ENCODE results near the gene CSPG5. TPM values are rescaled to one million over a fixed set of nuclear protein-coding genes. Genes with fewer than 3 reads are reported as not detected.

Gene CSPG5
- polyA plus RNA-seq, 1 donor = 2.3 TPM

DNA sequence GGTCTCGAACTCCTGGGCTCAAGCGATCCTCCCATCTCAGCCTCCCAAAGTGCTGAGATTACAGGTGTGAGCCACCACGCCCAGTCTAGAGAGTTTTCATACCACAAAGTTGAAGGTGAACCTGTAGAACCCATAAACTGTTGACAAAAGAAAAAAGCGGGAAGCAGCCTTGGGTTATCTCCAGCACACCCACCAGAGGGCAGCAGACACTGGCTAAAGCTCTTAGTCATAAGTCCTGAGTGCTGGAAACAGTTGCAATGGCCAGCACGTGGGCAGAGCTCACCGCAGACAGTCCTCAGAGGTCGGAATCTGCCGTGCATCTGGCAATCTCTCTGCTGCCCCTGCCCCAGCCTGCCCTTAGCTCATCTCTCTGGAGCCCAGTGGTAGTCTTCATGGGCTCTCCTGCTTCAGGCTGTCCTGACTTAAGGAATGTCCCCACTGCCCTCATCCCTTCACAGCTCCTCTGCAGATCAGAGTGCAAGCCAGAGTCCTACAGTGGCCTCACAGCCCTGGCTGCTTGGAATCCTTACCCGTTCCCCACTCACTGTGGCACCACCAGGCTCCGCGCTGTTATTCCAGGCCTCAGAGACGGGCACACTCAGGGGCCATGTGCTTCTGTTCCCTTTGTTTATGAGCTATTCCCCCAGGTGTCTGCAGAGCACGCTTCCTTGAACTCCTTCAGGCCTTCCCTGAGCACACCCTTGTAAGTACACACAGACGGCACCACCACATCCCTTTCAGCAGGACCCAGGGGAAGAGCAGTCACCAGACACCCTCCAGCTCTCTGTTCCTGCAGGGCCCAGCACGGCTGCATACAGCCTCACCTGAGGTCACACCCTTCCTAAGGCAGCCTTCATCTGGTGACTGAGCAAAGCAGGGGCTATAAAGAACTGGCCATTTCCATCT lies 56.3 kb downstream of the CSPG5 start:
- Histone ChIP-seq H3K9me3 (ENCODE audit: control insufficient read depth, low read depth, low read length) (no peaks in the 10 kb centered on the region), H3K4me1 (ENCODE audit: control insufficient read depth, insufficient read depth, low read length) (no peaks in the 10 kb centered on the region), H3K36me3 (ENCODE audit: control insufficient read depth, insufficient read depth, low read length) (no peaks in the 10 kb centered on the region), H3K27ac (ENCODE audit: low read length) (no peak overlapping the region), H3K4me3 (ENCODE audit: low read length) (no peak overlapping the region), H3K27me3 (ENCODE audit: control insufficient read depth, insufficient read depth, low read length) (no peaks in the 10 kb centered on the region)
- WGBS (ENCODE audit: insufficient coverage, low lambda C conversion rate) = no CpG with 5 or more reads among the region's 15 CpGs
- DNase-seq = peak; percentile 83

DNA sequence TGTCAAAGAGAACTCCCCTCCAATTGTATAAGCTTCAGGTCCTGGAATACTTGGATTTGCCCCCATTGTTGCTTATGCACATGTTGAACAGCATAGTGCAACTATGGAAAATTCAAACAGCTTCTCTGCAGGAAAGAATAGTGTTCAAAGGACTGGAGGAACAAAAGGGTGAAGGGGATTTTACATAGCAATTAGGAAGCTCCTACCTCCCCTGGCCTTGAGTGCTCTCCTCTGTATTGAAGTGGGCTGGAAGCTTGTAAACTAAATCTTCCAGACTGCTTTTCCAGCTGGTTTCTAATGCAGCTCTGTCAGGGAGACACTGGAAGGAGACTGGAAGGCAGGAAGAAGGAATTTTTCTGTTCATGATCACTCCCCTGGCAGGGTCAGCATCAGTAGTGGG lies 57.9 kb downstream of the CSPG5 start:
- Histone ChIP-seq H3K27me3 (ENCODE audit: control insufficient read depth, insufficient read depth, low read length) (no peaks in the 10 kb centered on the region), H3K4me1 (ENCODE audit: control insufficient read depth, insufficient read depth, low read length) (no peaks in the 10 kb centered on the region), H3K9me3 (ENCODE audit: control insufficient read depth, low read depth, low read length) (no peaks in the 10 kb centered on the region), H3K27ac (ENCODE audit: low read length) (no peak overlapping the region), H3K4me3 (ENCODE audit: low read length) (no peak overlapping the region), H3K36me3 (ENCODE audit: control insufficient read depth, insufficient read depth, low read length) (no peaks in the 10 kb centered on the region)
- DNase-seq = no peak

DNA sequence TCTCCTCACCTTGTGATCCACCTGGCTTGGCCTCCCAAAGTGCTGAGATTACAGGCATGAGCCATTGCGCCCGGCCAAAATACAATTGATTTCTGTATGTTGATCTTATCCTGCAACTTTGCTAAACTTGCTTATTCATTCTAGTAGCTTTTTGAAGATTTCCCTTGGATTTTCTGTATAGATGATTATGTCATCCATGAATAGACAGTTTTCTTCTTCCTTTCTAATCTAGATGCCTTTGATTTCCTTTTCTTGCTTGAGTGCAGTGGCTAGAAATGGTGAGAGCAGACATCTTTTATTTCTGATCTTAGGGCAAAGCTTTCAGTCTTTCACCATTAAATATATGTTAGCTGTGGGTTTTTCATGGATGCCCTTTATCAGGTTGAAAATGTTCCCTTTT lies 60.7 kb downstream of the CSPG5 start:
- H3K4me3 ChIP-seq (ENCODE audit: low read length) = no peak overlapping the region
- H3K4me1 ChIP-seq (ENCODE audit: control insufficient read depth, insufficient read depth, low read length) = no peaks in the 10 kb centered on the region
- H3K27me3 ChIP-seq (ENCODE audit: control insufficient read depth, insufficient read depth, low read length) = no peaks in the 10 kb centered on the region
- no CpG with 5 or more reads among the region's 2 CpGs for WGBS (ENCODE audit: insufficient coverage, low lambda C conversion rate)
- H3K36me3 ChIP-seq (ENCODE audit: control insufficient read depth, insufficient read depth, low read length) = no peaks in the 10 kb centered on the region
- H3K9me3 ChIP-seq (ENCODE audit: control insufficient read depth, low read depth, low read length) = no peaks in the 10 kb centered on the region
- H3K27ac ChIP-seq (ENCODE audit: low read length) = no peak overlapping the region
- no peak for DNase-seq

DNA sequence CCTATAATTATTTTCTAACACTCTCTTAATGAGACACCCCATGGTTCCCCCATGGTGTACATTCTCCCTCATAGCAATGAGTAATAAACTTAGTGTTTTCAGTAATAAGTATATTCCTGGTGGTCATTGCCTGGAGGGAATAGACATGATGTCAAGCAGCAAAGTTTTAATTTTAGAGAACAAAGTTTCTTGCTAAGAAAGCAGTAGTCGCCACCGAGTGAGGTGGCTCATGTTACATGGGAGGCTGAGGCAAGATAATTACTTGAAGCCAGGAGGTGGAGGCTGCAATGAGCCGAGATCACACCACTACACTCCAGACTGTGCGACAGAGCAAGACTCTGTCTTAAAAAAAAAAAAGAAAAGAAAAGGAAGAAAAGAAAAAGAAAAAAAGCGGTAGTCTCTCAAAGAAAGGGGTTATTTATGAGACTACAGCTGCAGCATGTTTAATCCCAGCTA lies 62.8 kb downstream of the CSPG5 start:
- 93% methylated on average over 2 of the region's 5 CpGs for WGBS (ENCODE audit: insufficient coverage, low lambda C conversion rate)
- Histone ChIP-seq H3K27ac (ENCODE audit: low read length) (no peak overlapping the region), H3K27me3 (ENCODE audit: control insufficient read depth, insufficient read depth, low read length) (no peaks in the 10 kb centered on the region), H3K4me3 (ENCODE audit: low read length) (no peak overlapping the region), H3K9me3 (ENCODE audit: control insufficient read depth, low read depth, low read length) (no peaks in the 10 kb centered on the region), H3K4me1 (ENCODE audit: control insufficient read depth, insufficient read depth, low read length) (no peaks in the 10 kb centered on the region), H3K36me3 (ENCODE audit: control insufficient read depth, insufficient read depth, low read length) (peaks cover under 1% of the 10 kb centered on the region)
- DNase-seq = no peak

DNA sequence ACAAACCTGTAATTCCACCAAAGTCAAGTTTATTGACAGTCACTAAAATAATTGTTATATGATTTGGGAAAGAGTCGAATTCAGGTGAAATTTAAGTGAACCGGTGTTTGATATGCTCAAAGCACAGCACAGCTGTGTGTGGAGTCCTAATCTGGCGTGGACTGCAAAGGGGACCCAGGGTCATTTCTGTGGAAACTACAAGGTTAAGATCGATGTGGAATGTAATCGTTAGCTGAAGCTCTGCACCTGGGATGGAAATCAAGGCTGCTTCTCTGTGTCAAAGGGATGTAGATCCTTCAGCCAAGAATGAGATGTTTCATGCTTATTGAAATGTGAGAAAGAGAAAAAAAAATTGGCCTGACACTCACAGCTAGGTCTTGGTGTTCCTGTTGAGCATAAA lies 63.6 kb downstream of the CSPG5 start:
- Histone ChIP-seq H3K9me3 (ENCODE audit: control insufficient read depth, low read depth, low read length) (no peaks in the 10 kb centered on the region), H3K4me1 (ENCODE audit: control insufficient read depth, insufficient read depth, low read length) (no peaks in the 10 kb centered on the region), H3K36me3 (ENCODE audit: control insufficient read depth, insufficient read depth, low read length) (peaks cover 8% of the 10 kb centered on the region), H3K27me3 (ENCODE audit: control insufficient read depth, insufficient read depth, low read length) (no peaks in the 10 kb centered on the region), H3K4me3 (ENCODE audit: low read length) (no peak overlapping the region), H3K27ac (ENCODE audit: low read length) (no peak overlapping the region)
- WGBS (ENCODE audit: insufficient coverage, low lambda C conversion rate) = no CpG with 5 or more reads among the region's 5 CpGs
- no peak for DNase-seq

DNA sequence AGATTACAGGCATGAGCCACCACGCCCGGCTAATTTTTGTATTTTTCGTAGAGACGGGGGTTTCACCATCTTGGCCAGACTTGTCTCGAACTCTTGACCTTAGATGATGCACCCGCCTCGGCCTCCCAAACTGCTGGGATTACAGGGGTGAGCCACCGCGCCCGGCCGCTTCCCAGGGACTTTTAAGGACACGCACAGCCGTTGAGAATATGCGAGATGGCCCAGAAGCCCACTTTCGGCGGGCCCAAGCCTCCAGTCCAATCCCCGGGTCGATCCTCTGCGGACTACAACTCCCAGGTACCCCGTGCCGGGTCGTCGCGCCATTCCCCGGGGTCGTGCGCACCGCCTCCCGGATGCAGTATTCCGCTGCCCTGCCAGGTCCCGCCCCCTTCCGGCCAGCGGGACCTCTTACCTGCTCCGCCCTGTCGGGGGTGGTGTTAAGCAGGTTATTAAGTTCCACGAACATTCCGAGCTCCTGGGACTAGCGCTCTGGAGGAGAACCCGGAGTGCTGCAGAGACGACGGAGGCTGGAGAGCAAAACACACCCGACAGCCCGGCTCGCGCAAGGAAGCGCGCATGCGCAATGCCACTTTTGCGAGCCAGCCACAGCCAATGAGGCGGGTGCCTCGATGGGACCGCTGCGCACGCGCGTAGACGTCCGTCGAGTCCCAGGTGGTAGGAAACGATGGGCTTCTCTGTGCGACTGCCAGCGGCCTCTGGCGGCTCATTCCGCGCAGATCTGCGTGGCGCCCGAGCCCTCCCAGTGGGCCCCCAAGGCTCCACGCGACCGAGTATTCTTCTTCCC lies 65.3 kb downstream of the CSPG5 start, which contains the start of gene ELP6:
ELP6 (minus strand) TSS at position 588 of the 805 bp plus-strand sequence; CDS start at position 466, 122 bp downstream.
- H3K4me1 ChIP-seq (ENCODE audit: control insufficient read depth, insufficient read depth, low read length) = no peaks in the 10 kb centered on the region
- no peaks in the 10 kb centered on the region for H3K9me3 ChIP-seq (ENCODE audit: control insufficient read depth, low read depth, low read length)
- no CpG with 5 or more reads among the region's 71 CpGs for WGBS (ENCODE audit: insufficient coverage, low lambda C conversion rate)
- H3K27ac ChIP-seq (ENCODE audit: low read length) = peak within 1 kb of the TSS; percentile 95
- DNase-seq = peak; percentile 97 to 98
- peaks cover 18% of the 10 kb centered on the region for H3K36me3 ChIP-seq (ENCODE audit: control insufficient read depth, insufficient read depth, low read length)
- no peaks in the 10 kb centered on the region for H3K27me3 ChIP-seq (ENCODE audit: control insufficient read depth, insufficient read depth, low read length)
- peak within 1 kb of the TSS; percentile 82 for H3K4me3 ChIP-seq (ENCODE audit: low read length)

DNA sequence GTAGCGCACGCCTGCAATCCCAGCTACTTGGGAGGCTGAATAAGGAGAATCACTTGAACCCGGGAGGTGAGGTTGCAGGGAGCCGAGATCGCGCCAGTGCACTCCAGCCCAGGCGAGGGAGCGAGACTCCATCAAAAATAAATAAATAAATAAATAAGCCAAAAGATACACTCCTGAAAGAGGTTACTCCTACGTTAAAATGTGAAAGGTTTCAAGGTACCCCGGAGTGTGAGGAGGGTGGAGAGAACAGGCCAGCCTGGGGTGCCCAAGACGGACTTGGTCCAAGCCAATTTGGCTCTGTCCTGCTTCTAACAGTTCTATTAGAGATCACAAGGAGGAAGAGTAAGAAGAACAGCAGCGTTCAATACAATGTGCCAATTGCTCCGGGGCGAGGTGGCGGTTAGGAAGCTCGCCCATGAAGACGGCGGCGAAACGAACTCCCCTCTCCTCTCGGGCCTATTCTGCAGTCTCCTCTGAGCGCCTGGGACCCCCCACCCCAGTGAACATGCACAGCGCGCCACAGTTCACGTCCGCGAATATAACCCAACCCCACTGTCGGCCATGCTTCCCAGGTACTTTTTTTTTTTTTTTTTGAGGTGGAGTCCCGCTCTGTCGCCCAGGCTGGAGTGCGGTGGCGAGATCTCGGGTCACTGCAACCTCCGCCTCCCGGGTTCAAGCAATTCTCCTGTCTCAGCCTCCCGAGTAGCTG lies 66.1 kb downstream of the CSPG5 start:
- peaks cover 23% of the 10 kb centered on the region for H3K36me3 ChIP-seq (ENCODE audit: control insufficient read depth, insufficient read depth, low read length)
- H3K9me3 ChIP-seq (ENCODE audit: control insufficient read depth, low read depth, low read length) = no peaks in the 10 kb centered on the region
- H3K4me3 ChIP-seq (ENCODE audit: low read length) = peak overlapping the region; percentile 82
- peak overlapping the region; percentile 95 for H3K27ac ChIP-seq (ENCODE audit: low read length)
- no peaks in the 10 kb centered on the region for H3K27me3 ChIP-seq (ENCODE audit: control insufficient read depth, insufficient read depth, low read length)
- DNase-seq = peak in 1 of 2 donors; percentile 57
- WGBS (ENCODE audit: insufficient coverage, low lambda C conversion rate) = no CpG with 5 or more reads among the region's 36 CpGs
- H3K4me1 ChIP-seq (ENCODE audit: control insufficient read depth, insufficient read depth, low read length) = no peaks in the 10 kb centered on the region

Other genes starting within 250 kb of the CSPG5 start
- gene PTPN23, start 197.8 kb downstream of the CSPG5 start, polyA plus RNA-seq = 33.8 TPM
- gene SCAP, start 102.9 kb downstream of the CSPG5 start, polyA plus RNA-seq = 64.4 TPM
- gene ELP6, start 65.2 kb downstream of the CSPG5 start, polyA plus RNA-seq = 28.0 TPM
- 49.0 TPM for gene SMARCC1, start 203.0 kb upstream of the CSPG5 start, polyA plus RNA-seq
- 44.5 TPM for gene DHX30, start 224.3 kb upstream of the CSPG5 start, polyA plus RNA-seq

Data from large intestine (tissue), 3 donors.